DND-41 (cell line): ENCODE measurements around the gene SLC12A7.

Source experiments
- ATAC-seq: fragments of 200-7000 bp; cut with Tn5 transposase; 3 replicates; pipeline ENCODE4 v1.9.1; 2021; ENCODE audit warnings: low read depth; ENCODE audit not compliant: insufficient read depth
- DNase-seq: peaks from one replicate; pipeline ENCODE4 v3.0.0-alpha.2; 2020
- H2AFZ ChIP-seq: 2 replicates; pipeline ENCODE4 v1.6.0; 2012; ENCODE audit warnings: low read depth, low read length
- H3K27ac ChIP-seq: 2 replicates; pipeline ENCODE4 v1.5.1; 2012; ENCODE audit warnings: low read length, inconsistent platforms
- H3K27me3 ChIP-seq: fragments of 200-600 bp; sonication (generic); 2 replicates; pipeline ENCODE4 v1.6.0; 2012; ENCODE audit warnings: low read length, mild to moderate bottlenecking, inconsistent platforms; ENCODE audit not compliant: insufficient read depth, poor library complexity
- H3K36me3 ChIP-seq: 2 replicates; pipeline ENCODE4 v1.5.1; 2012; ENCODE audit warnings: low read length, inconsistent platforms; ENCODE audit not compliant: insufficient read depth
- H3K4me1 ChIP-seq: 2 replicates; pipeline ENCODE4 v1.5.1; 2012; ENCODE audit warnings: mild to moderate bottlenecking, low read length; ENCODE audit not compliant: insufficient read depth
- H3K4me2 ChIP-seq: 2 replicates; pipeline ENCODE4 v1.6.0; 2012; ENCODE audit warnings: mild to moderate bottlenecking, moderate library complexity, low read length, inconsistent platforms; ENCODE audit not compliant: insufficient read depth
- H3K4me3 ChIP-seq, 2 experiments: fragments of 200-600 bp in 1 of 2; shearing (Covaris generic) in 1 of 2; 2 replicates each; pipeline ENCODE4 v1.5.1; 2012 to 2016; ENCODE audit warnings: inconsistent platforms in 2 of 2, low read length in 2 of 2, mild to moderate bottlenecking in 2 of 2, low read depth in 1 of 2, moderate library complexity in 1 of 2
- H3K79me2 ChIP-seq: 2 replicates; pipeline ENCODE4 v1.6.0; 2012; ENCODE audit warnings: low read length, inconsistent platforms; ENCODE audit not compliant: insufficient read depth
- H3K9ac ChIP-seq: 2 replicates; pipeline ENCODE4 v1.6.0; 2012; ENCODE audit warnings: low read depth, mild to moderate bottlenecking, inconsistent platforms, low read length, moderate library complexity
- H3K9me3 ChIP-seq: 2 replicates; pipeline ENCODE4 v1.5.1; 2012; ENCODE audit warnings: low read length, moderate library complexity, mild to moderate bottlenecking, inconsistent platforms; ENCODE audit not compliant: insufficient read depth, severe bottlenecking
- H4K20me1 ChIP-seq: 2 replicates; pipeline ENCODE4 v1.6.0; 2012; ENCODE audit warnings: low read length; ENCODE audit not compliant: insufficient read depth
- EZH2 ChIP-seq: IDR thresholded peaks from 3 replicates; pipeline ENCODE4 v1.6.1; 2012; ENCODE audit warnings: borderline replicate concordance, low read depth, mild to moderate bottlenecking, moderate library complexity, low read length, inconsistent platforms; ENCODE audit not compliant: severe bottlenecking
- TF ChIP-seq, protein P1 (sequence below): IDR thresholded peaks from 2 replicates; pipeline ENCODE4 v1.5.1; 2012; ENCODE audit warnings: borderline replicate concordance, low read length, moderate library complexity, mild to moderate bottlenecking; ENCODE audit not compliant: poor library complexity, severe bottlenecking; ENCODE audit errors: extremely low read depth

SLC12A7 gene

GRCh38 chr5:1088031-1088430, 23.8 kb downstream of the SLC12A7 start:
- TF ChIP-seq, protein P1, sequence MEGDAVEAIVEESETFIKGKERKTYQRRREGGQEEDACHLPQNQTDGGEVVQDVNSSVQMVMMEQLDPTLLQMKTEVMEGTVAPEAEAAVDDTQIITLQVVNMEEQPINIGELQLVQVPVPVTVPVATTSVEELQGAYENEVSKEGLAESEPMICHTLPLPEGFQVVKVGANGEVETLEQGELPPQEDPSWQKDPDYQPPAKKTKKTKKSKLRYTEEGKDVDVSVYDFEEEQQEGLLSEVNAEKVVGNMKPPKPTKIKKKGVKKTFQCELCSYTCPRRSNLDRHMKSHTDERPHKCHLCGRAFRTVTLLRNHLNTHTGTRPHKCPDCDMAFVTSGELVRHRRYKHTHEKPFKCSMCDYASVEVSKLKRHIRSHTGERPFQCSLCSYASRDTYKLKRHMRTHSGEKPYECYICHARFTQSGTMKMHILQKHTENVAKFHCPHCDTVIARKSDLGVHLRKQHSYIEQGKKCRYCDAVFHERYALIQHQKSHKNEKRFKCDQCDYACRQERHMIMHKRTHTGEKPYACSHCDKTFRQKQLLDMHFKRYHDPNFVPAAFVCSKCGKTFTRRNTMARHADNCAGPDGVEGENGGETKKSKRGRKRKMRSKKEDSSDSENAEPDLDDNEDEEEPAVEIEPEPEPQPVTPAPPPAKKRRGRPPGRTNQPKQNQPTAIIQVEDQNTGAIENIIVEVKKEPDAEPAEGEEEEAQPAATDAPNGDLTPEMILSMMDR, result no peak
- no peak for TF ChIP-seq EZH2
- DNase-seq (no peak), ATAC-seq (no peak)
- Histone ChIP-seq H4K20me1 (peaks cover 4% of the 10 kb centered on the region; the same call in 1 of the 2 replicates), H2AFZ (no peak overlapping the region), H3K79me2 (no peaks in the 10 kb centered on the region), H3K27ac (no peak overlapping the region), H3K9me3 (no peaks in the 10 kb centered on the region), H3K4me1 (no peaks in the 10 kb centered on the region), H3K36me3 (no peaks in the 10 kb centered on the region), H3K27me3 (no peaks in the 10 kb centered on the region), H3K4me2 (no peak overlapping the region), H3K9ac (no peak overlapping the region), H3K4me3 (no peak overlapping the region)

GRCh38 chr5:1087428-1087827, 24.4 kb downstream of the SLC12A7 start:
- no peak overlapping the region for H2AFZ ChIP-seq
- no peak overlapping the region for H3K9ac ChIP-seq
- no peaks in the 10 kb centered on the region for H3K9me3 ChIP-seq
- no peak for ATAC-seq
- H3K27ac ChIP-seq, result no peak overlapping the region
- no peak for DNase-seq
- H3K4me2 ChIP-seq, result no peak overlapping the region
- H3K36me3 ChIP-seq, result no peaks in the 10 kb centered on the region
- no peak overlapping the region for H3K4me3 ChIP-seq
- no peaks in the 10 kb centered on the region for H3K79me2 ChIP-seq
- H3K4me1 ChIP-seq, result no peaks in the 10 kb centered on the region
- H3K27me3 ChIP-seq, result no peaks in the 10 kb centered on the region
- H4K20me1 ChIP-seq, result peaks cover 4% of the 10 kb centered on the region; the same call in 1 of the 2 replicates
- TF ChIP-seq EZH2, result no peak
- TF ChIP-seq, protein P1, result no peak

GRCh38 chr5:1086871-1087270, 25.0 kb downstream of the SLC12A7 start:
- TF ChIP-seq EZH2, result no peak
- TF ChIP-seq, protein P1, result no peak
- no peaks in the 10 kb centered on the region for H3K36me3 ChIP-seq
- H3K4me2 ChIP-seq, result no peak overlapping the region
- no peaks in the 10 kb centered on the region for H3K27me3 ChIP-seq
- no peak overlapping the region for H2AFZ ChIP-seq
- no peak overlapping the region for H3K27ac ChIP-seq
- ATAC-seq, result no peak
- no peak overlapping the region for H3K9ac ChIP-seq
- H3K4me3 ChIP-seq, result no peak overlapping the region
- peaks cover 4% of the 10 kb centered on the region; the same call in 1 of the 2 replicates for H4K20me1 ChIP-seq
- DNase-seq, result no peak
- H3K4me1 ChIP-seq, result no peaks in the 10 kb centered on the region
- H3K9me3 ChIP-seq, result no peaks in the 10 kb centered on the region
- no peaks in the 10 kb centered on the region for H3K79me2 ChIP-seq

DNA sequence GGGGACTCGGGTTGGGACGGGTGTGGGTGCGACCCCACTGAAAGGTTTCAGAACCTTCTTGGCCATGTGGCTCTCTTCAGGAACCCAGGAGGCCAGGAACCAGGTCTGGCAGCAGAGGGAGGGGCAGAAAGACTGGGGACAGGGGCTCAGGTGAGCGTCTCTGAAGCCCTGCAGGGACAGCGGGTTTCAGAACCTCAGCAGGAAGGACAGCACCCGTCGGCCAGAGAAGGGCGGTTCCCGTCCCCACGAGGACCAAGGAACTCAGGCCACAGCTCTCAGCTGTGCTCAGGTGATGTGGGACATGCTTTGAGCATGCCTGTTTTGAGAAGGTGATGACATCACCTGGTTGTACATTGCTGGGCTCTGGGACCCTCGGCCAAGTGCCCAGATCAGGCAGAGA, 25.7 kb downstream of the SLC12A7 start:
- no peak overlapping the region for H3K27ac ChIP-seq
- H3K9me3 ChIP-seq, result no peaks in the 10 kb centered on the region
- no peak for TF ChIP-seq EZH2
- TF ChIP-seq, protein P1, result no peak
- no peak overlapping the region for H3K4me2 ChIP-seq
- H4K20me1 ChIP-seq, result peaks cover 4% of the 10 kb centered on the region; the same call in 1 of the 2 replicates
- ATAC-seq (no peak), DNase-seq (no peak)
- no peak overlapping the region for H3K9ac ChIP-seq
- no peak overlapping the region for H2AFZ ChIP-seq
- no peaks in the 10 kb centered on the region for H3K36me3 ChIP-seq
- no peaks in the 10 kb centered on the region for H3K27me3 ChIP-seq
- no peaks in the 10 kb centered on the region for H3K4me1 ChIP-seq
- H3K79me2 ChIP-seq, result no peaks in the 10 kb centered on the region
- no peak overlapping the region for H3K4me3 ChIP-seq
